NOMO-1 treated with DMSO at 0.1 percent for 48 hours (cell line): ENCODE measurements around the gene IL6ST.
"Not testable (repeated sequence)": the region's sequence is repeated elsewhere in the genome, so short reads cannot be mapped to it uniquely, and the experiment has no call there.

ENCODE experiments used
- DNase-seq: peaks from one replicate; lab custom pipeline; 2025; ENCODE audit not compliant: unreplicated experiment; lab: John Stamatoyannopoulos, UW

The IL6ST gene

GRCh38 chr5:55994495-55994997 lies at the start of gene IL6ST:
IL6ST (minus strand) TSS chr5:55994963; CDS start chr5:55976278, 18,685 bp downstream.
- peak; percentile 26 for DNase-seq

- peak; percentile 7 for DNase-seq
Observed at GRCh38 chr5:56039985-56040384, 45.2 kb upstream of the IL6ST start.

GRCh38 chr5:56038206-56038605 lies 43.4 kb upstream of the IL6ST start:
- not testable (repeated sequence) for DNase-seq

GRCh38 chr5:56037531-56038010 lies 42.8 kb upstream of the IL6ST start:
- no peak for DNase-seq

- DNase-seq: not testable (repeated sequence)
Observed at GRCh38 chr5:56035394-56035793, 40.6 kb upstream of the IL6ST start.

GRCh38 chr5:56029871-56030630 lies 35.3 kb upstream of the IL6ST start:
- not testable (repeated sequence) for DNase-seq

- no peak for DNase-seq
Observed at GRCh38 chr5:56029457-56029856, 34.7 kb upstream of the IL6ST start.

- DNase-seq: no peak
Observed at GRCh38 chr5:56028708-56029107, 33.9 kb upstream of the IL6ST start.

- DNase-seq: peak; percentile 92
Observed at GRCh38 chr5:56026863-56027300, 32.1 kb upstream of the IL6ST start.

GRCh38 chr5:56025151-56025885 lies 30.6 kb upstream of the IL6ST start:
- DNase-seq: no peak

GRCh38 chr5:56024810-56025150 lies 30.0 kb upstream of the IL6ST start:
- no peak for DNase-seq

GRCh38 chr5:56023296-56023695 lies 28.5 kb upstream of the IL6ST start:
- DNase-seq: no peak

GRCh38 chr5:56019306-56020272 lies 24.8 kb upstream of the IL6ST start:
- DNase-seq: peak; percentile 30

- no peak for DNase-seq
Observed at GRCh38 chr5:56018832-56019231, 24.1 kb upstream of the IL6ST start.

GRCh38 chr5:56014701-56015100 lies 19.9 kb upstream of the IL6ST start:
- DNase-seq: not testable (repeated sequence)

- not testable (repeated sequence) for DNase-seq
Observed at GRCh38 chr5:56013939-56014338, 19.2 kb upstream of the IL6ST start.

GRCh38 chr5:56012281-56012963 lies 17.7 kb upstream of the IL6ST start:
- DNase-seq: peak; percentile 1

GRCh38 chr5:56011835-56012234 lies 17.1 kb upstream of the IL6ST start:
- no peak for DNase-seq

- no peak for DNase-seq
Observed at GRCh38 chr5:56010431-56010830, 15.7 kb upstream of the IL6ST start.

- no peak for DNase-seq
Observed at GRCh38 chr5:56006600-56006999, 11.8 kb upstream of the IL6ST start.
